Adrenal gland (tissue), 5 donors: Measurements from ENCODE around the gene P2RX2.

ENCODE experiments used
- POLR2A ChIP-seq, 2 donors: fragments of 450-650 bp; IDR thresholded peaks; one replicate each; pipeline ENCODE4 v1.6.1; 2017; ENCODE audit warnings: antibody characterized with exemption in 2 of 2, mild to moderate bottlenecking in 2 of 2, moderate library complexity in 1 of 2
- TF ChIP-seq, protein P1 (sequence below), 6 experiments: fragments of 450-650 bp in 4 of 6; fragments of 200-600 bp in 2 of 6; sonication (generic) in 1 of 6; IDR thresholded peaks; 1 replicate in 5 of 6; 2 replicates in 1 of 6; pipeline versions ENCODE4 v1.5.1 to v1.8.0; 2016 to 2021; ENCODE audit warnings: antibody characterized with exemption in 6 of 6, mild to moderate bottlenecking in 2 of 6, moderate library complexity in 1 of 6
- donor health status: DM: no; HTN: no; CAD: no.

- TF ChIP-seq, protein P1, sequence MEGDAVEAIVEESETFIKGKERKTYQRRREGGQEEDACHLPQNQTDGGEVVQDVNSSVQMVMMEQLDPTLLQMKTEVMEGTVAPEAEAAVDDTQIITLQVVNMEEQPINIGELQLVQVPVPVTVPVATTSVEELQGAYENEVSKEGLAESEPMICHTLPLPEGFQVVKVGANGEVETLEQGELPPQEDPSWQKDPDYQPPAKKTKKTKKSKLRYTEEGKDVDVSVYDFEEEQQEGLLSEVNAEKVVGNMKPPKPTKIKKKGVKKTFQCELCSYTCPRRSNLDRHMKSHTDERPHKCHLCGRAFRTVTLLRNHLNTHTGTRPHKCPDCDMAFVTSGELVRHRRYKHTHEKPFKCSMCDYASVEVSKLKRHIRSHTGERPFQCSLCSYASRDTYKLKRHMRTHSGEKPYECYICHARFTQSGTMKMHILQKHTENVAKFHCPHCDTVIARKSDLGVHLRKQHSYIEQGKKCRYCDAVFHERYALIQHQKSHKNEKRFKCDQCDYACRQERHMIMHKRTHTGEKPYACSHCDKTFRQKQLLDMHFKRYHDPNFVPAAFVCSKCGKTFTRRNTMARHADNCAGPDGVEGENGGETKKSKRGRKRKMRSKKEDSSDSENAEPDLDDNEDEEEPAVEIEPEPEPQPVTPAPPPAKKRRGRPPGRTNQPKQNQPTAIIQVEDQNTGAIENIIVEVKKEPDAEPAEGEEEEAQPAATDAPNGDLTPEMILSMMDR (IDR thresholded peaks at IDR 0.05), result no peak
- no peak for TF ChIP-seq POLR2A (IDR thresholded peaks at IDR 0.05)
Measured at GRCh38 chr12:132583736-132584135, 34.8 kb upstream of the P2RX2 start.
